HepG2 (cell line): ENCODE data around the gene PSIP1. TPM values are rescaled to one million over a fixed set of nuclear protein-coding genes. Genes with fewer than 3 reads are reported as not detected.

Experiments
- ATAC-seq: fragments of 200-7000 bp; cut with Tn5 transposase; 3 replicates; pipeline ENCODE4 v1.9.1; 2020; ENCODE audit warnings: mild to moderate bottlenecking, moderate library complexity
- BruUV-seq: library from RNA; stranded (reverse); fragments of 400-500 nt; replicated peaks from 2 replicates; lab custom pipeline; 2021; lab: Mats Ljungman, UMichigan
- CTCF ChIA-PET: fragments of 300-600 bp; formaldehyde crosslinking; extraction: SDS; loops from one replicate; lab custom pipeline; 2021; ENCODE audit warnings: low total read pairs, inconsistent platforms, low intra/inter-chr PET ratio; lab: Yijun Ruan, JAX
- POLR2A ChIA-PET: fragments of 350-600 bp; sonication (Branson Sonifier 250); formaldehyde crosslinking; loops from one replicate; lab custom pipeline; 2020; ENCODE audit warnings: antibody characterized with exemption, inconsistent platforms; lab: Yijun Ruan, JAX
- DNase-seq: peaks from one replicate; pipeline ENCODE4 v3.0.0-alpha.2; 2015; ENCODE audit warnings: low spot score
- FAIRE-seq: peaks from 3 replicates; lab custom pipeline; 2011; peaks lifted over from hg19 to GRCh38; lab: Jason Lieb, UNC
- H2AFZ ChIP-seq: one replicate; pipeline ENCODE4 v1.6.1; 2011; ENCODE audit warnings: low read length, inconsistent platforms
- H3K27ac ChIP-seq: fragments of 300-600 bp; 3 replicates; pipeline ENCODE4 v1.8.0; 2011; ENCODE audit warnings: mixed run types, mild to moderate bottlenecking, mixed read lengths, low read length, inconsistent platforms; ENCODE audit not compliant: insufficient read depth; ENCODE audit errors: extremely low read length
- H3K27me3 ChIP-seq, 2 experiments: fragments of 200-600 bp in 1 of 2; 2 replicates in 1 of 2; 3 replicates in 1 of 2; pipeline versions ENCODE4 v1.6.0 to v1.8.0; 2011; ENCODE audit warnings: low read length in 2 of 2, mild to moderate bottlenecking in 2 of 2, moderate library complexity in 2 of 2, inconsistent platforms in 1 of 2; ENCODE audit not compliant: insufficient read depth in 2 of 2, control insufficient read depth in 1 of 2
- H3K36me3 ChIP-seq, 2 experiments: fragments of 200-600 bp in 1 of 2; replicated peaks in 1 of 2; 2 replicates in 1 of 2; 3 replicates in 1 of 2; pipeline versions ENCODE4 v1.5.1 to v1.8.0; 2011; ENCODE audit warnings: low read length in 2 of 2, inconsistent platforms in 1 of 2; ENCODE audit not compliant: insufficient read depth in 2 of 2, control insufficient read depth in 1 of 2
- H3K4me1 ChIP-seq: 2 replicates; pipeline ENCODE4 v1.5.1; 2012; ENCODE audit warnings: low read length, inconsistent platforms; ENCODE audit not compliant: insufficient read depth
- H3K4me2 ChIP-seq: 2 replicates; pipeline ENCODE4 v1.6.0; 2011; ENCODE audit warnings: low read depth, low read length, inconsistent platforms
- H3K4me3 ChIP-seq, 3 experiments: fragments of 200-600 bp in 1 of 3; sonication (generic), shearing (Covaris generic) in 1 of 3; replicated peaks in 1 of 3; 2 replicates each; pipeline ENCODE4 v1.5.1; 2011 to 2016; ENCODE audit warnings: low read length in 3 of 3, inconsistent platforms in 2 of 3, low read depth in 2 of 3, mild to moderate bottlenecking in 2 of 3, control low read depth in 1 of 3, mixed read lengths in 1 of 3; ENCODE audit not compliant: insufficient read depth in 1 of 3
- H3K79me2 ChIP-seq: one replicate; pipeline ENCODE4 v1.6.1; 2011; ENCODE audit warnings: low read length, inconsistent platforms; ENCODE audit not compliant: insufficient read depth
- H3K9ac ChIP-seq: 2 replicates; pipeline ENCODE4 v1.6.0; 2011; ENCODE audit warnings: mild to moderate bottlenecking, low read depth, low read length, inconsistent platforms; ENCODE audit not compliant: insufficient read depth
- H3K9me3 ChIP-seq: 2 replicates; pipeline ENCODE4 v1.5.1; 2012; ENCODE audit warnings: mild to moderate bottlenecking, low read length
- H4K20me1 ChIP-seq: 2 replicates; pipeline ENCODE4 v1.6.0; 2011; ENCODE audit warnings: inconsistent platforms, mild to moderate bottlenecking, low read length, moderate library complexity; ENCODE audit not compliant: insufficient read depth
- ATF2 ChIP-seq: sonication (generic); formaldehyde crosslinking; IDR thresholded peaks from 2 replicates; pipeline ENCODE4 v1.4.0; 2020; ENCODE audit warnings: missing genetic modification reagents
- CBX2 ChIP-seq, 2 experiments: fragments of 200-600 bp in 1 of 2; sonication (generic); formaldehyde crosslinking in 1 of 2; IDR thresholded peaks; 2 replicates each; pipeline versions ENCODE4 v1.7.0 to v1.8.1; 2018 to 2022; ENCODE audit warnings: low read depth in 2 of 2, low read length in 1 of 2, mild to moderate bottlenecking in 1 of 2, missing genetic modification reagents in 1 of 2
- MBNL3 ChIP-seq: fragments of 250-450 bp; sonication (Bioruptor Pico); conservative IDR thresholded peaks from 2 replicates; pipeline ENCODE4 v1.8.0; 2022; ENCODE audit warnings: mild to moderate bottlenecking, inconsistent platforms
- SRSF4 ChIP-seq: fragments of 200-400 bp; formaldehyde crosslinking; IDR thresholded peaks from one replicate; pipeline ENCODE4 v1.6.1; 2018; ENCODE audit warnings: mild to moderate bottlenecking, low read depth, low read length, moderate library complexity; ENCODE audit not compliant: poor library complexity, severe bottlenecking
- TGIF2 ChIP-seq: IDR thresholded peaks from 2 replicates; pipeline ENCODE4 v1.6.1; 2016; ENCODE audit warnings: control low read depth, missing compliant biosample characterization
- THAP11 ChIP-seq: IDR thresholded peaks from 2 replicates; pipeline ENCODE4 v1.6.1; 2016; ENCODE audit warnings: missing biosample characterization, missing genetic modification reagents
- THRA ChIP-seq: sonication (generic); formaldehyde crosslinking; IDR thresholded peaks from 2 replicates; pipeline ENCODE4 v1.4.0; 2020; ENCODE audit warnings: missing genetic modification reagents, borderline replicate concordance
- USF2 ChIP-seq, 2 experiments: sonication (generic) in 1 of 2; formaldehyde crosslinking in 1 of 2; IDR thresholded peaks; 2 replicates each; pipeline versions ENCODE4 v1.5.1 to v1.6.1; 2011 to 2020; ENCODE audit warnings: borderline replicate concordance in 1 of 2, low read depth in 1 of 2, low read length in 1 of 2, mild to moderate bottlenecking in 1 of 2, missing genetic modification reagents in 1 of 2, moderate library complexity in 1 of 2
- XBP1 ChIP-seq: sonication (generic); formaldehyde crosslinking; IDR thresholded peaks from 2 replicates; pipeline ENCODE4 v1.5.0; 2020; ENCODE audit warnings: missing genetic modification reagents
- ZBTB37 ChIP-seq: sonication (generic); formaldehyde crosslinking; IDR thresholded peaks from 2 replicates; pipeline ENCODE4 v1.4.0; 2020; ENCODE audit warnings: mild to moderate bottlenecking, missing genetic modification reagents
- ZNF124 ChIP-seq: sonication (generic); formaldehyde crosslinking; IDR thresholded peaks from 2 replicates; pipeline ENCODE4 v1.4.0; 2020; ENCODE audit warnings: missing genetic modification reagents
- ZNF20 ChIP-seq: sonication (generic); formaldehyde crosslinking; IDR thresholded peaks from 2 replicates; pipeline ENCODE4 v1.4.0; 2020; ENCODE audit warnings: mild to moderate bottlenecking, moderate library complexity, missing genetic modification reagents
- ZNF281 ChIP-seq: sonication (generic); formaldehyde crosslinking; IDR thresholded peaks from 2 replicates; pipeline ENCODE4 v1.4.0; 2020; ENCODE audit warnings: missing genetic modification reagents, borderline replicate concordance
- ZNF558 ChIP-seq: sonication (generic); formaldehyde crosslinking; IDR thresholded peaks from 2 replicates; pipeline ENCODE4 v1.9.0; 2022; ENCODE audit warnings: mild to moderate bottlenecking, missing genetic modification reagents, borderline replicate concordance
- WGBS: methylation state at CpG from one replicate; pipeline ENCODE4 v1.1.6; 2017; ENCODE audit warnings: low lambda C conversion rate; 5-methylcytosine and 5-hydroxymethylcytosine counted together
- in situ Hi-C: cut with HindIII; loops from 2 replicates; pipeline ENCODE4 v1.10.0; 2017; ENCODE audit warnings: low pct_unique_long_range_greater_than_20kb; ENCODE audit not compliant: extremely low pct_ligation_motif_present
- intact Hi-C: fragments of 100-400 bp; cut with micrococcal nuclease; formaldehyde crosslinking; loops from one replicate; pipeline ENCODE4 v1.10.0; 2022; ENCODE audit not compliant: unreplicated experiment
- polyA plus RNA-seq, 8 experiments: library from polyadenylated mRNA; depleted of rRNA in 3 of 8; stranded (reverse) in 7 of 8; unstranded in 1 of 8; fragments of >200 nt; fragmentation: Illumina TruSeq in 4 of 8; extraction: Trizol in 4 of 8; gene quantifications; 2 replicates each; pipeline versions ENCODE4 v1.2.1 to v1.2.3, GENCODE V29; 2011 to 2016; ENCODE audit warnings: low read depth in 4 of 8, missing spikeins in 1 of 8, mixed read lengths in 1 of 8; ENCODE audit not compliant: insufficient read depth in 1 of 8
- total RNA-seq, 5 experiments: library from RNA; depleted of rRNA; stranded (reverse); fragments of >200 nt; fragmentation: Illumina TruSeq; extraction: Trizol; gene quantifications; 2 replicates each; pipeline ENCODE4 v1.2.3, GENCODE V29; 2016; ENCODE audit warnings: low read depth in 1 of 5

Gene PSIP1
- total and polyA plus RNA-seq, 2 of the 13 experiments (the other 11 are each of a cell fraction or from before 2014, with no cell fraction given) = 12.6 to 46.4 TPM

GRCh38 chr9:15420796-15421195 lies 90.0 kb downstream of the PSIP1 start:
- Histone ChIP-seq H3K4me1 (peaks cover 39% of the 10 kb centered on the region), H3K9ac (no peak overlapping the region), H3K27ac (no peak overlapping the region), H3K4me2 (no peak overlapping the region), H3K27me3 (no peaks in the 10 kb centered on the region; a peak in 1 of 5 replicates), H3K36me3 (peaks cover 0 to 13% of the 10 kb centered on the region in 2 experiments; a peak in 3 of 5 replicates), H3K4me3 (no peak overlapping the region), H3K9me3 (no peaks in the 10 kb centered on the region), H3K79me2 (peaks cover 29% of the 10 kb centered on the region), H4K20me1 (no peaks in the 10 kb centered on the region), H2AFZ (no peak overlapping the region)
- ChIA-PET CTCF (no interaction called here), POLR2A (no interaction called here)
- DNase-seq (no peak), FAIRE-seq (no peak), ATAC-seq (no peak)
- 85% methylated on average over 5 of the region's 5 CpGs for WGBS
- BruUV-seq = no TSS peak
- intact Hi-C loops = loop anchor here (5.0 kb wide), 1 partner anchor 187 kb away; no protein-coding TSS in a partner anchor
- in situ Hi-C loops = loop anchor here (25.0 kb wide), 1 partner anchor 133 kb away; no protein-coding TSS in a partner anchor
- no peak for TF ChIP-seq THAP11 (CRISPR knock-in tag)
- TF ChIP-seq THRA (CRISPR knock-in tag) = no peak
- TF ChIP-seq ZNF124 (CRISPR knock-in tag) = no peak
- TF ChIP-seq ZNF281 (CRISPR knock-in tag) = no peak
- TF ChIP-seq ATF2 = no peak
- TF ChIP-seq MBNL3 (CRISPR knock-in tag) = no peak
- TF ChIP-seq USF2 (IDR thresholded peaks at IDR 0.05; ENCODE audit: low read depth, low read length) = no peak
- no peak for TF ChIP-seq USF2 (CRISPR knock-in tag; IDR thresholded peaks at IDR 0.05; ENCODE audit: borderline replicate concordance)
- TF ChIP-seq ZNF558 (CRISPR knock-in tag) = no peak
- no peak for TF ChIP-seq TGIF2 (CRISPR knock-in tag)
- TF ChIP-seq XBP1 = no peak
- TF ChIP-seq ZNF20 (CRISPR knock-in tag) = no peak
- no peak for TF ChIP-seq SRSF4
- TF ChIP-seq CBX2 (IDR thresholded peaks at IDR 0.05; ENCODE audit: low read depth, low read length) = no peak
- TF ChIP-seq CBX2 (CRISPR knock-in tag; IDR thresholded peaks at IDR 0.05; ENCODE audit: low read depth) = no peak
- no peak for TF ChIP-seq ZBTB37 (CRISPR knock-in tag)
